CD4-positive, alpha-beta T cell treated with Interleukin-15 for 1 hour (primary cell): ENCODE measurements around the gene LRRC32.
"Not testable (repeated sequence)": the region's sequence is repeated elsewhere in the genome, so short reads cannot be mapped to it uniquely, and the experiment has no call there.

Experiments
- DNase-seq: peaks from one replicate; pipeline ENCODE4 v3.0.0-alpha.2; 2020

LRRC32 gene

DNA sequence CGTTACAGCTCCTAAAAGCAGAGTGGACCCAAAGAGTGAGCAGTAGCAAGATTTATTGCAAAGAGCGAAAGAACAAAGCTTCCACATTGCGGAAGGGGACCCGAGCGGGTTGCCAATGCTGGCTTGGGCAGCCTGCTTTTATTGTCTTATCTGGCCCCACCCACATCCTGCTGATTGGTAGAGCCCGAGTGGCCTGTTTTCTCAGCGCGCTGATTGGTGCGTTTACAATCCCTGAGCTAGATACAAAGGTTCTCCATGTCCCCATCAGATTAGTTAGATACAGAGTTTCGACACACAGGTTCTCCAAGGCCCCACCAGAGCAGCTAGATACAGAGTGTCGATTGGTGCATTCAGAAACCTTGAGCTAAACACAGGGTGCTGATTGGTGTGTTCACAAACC lies 62.3 kb downstream of the LRRC32 start:
- not testable (repeated sequence) for DNase-seq
